HepG2 (cell line): ENCODE measurements around the gene FAS. TPM values are rescaled to one million over a fixed set of nuclear protein-coding genes. Genes with fewer than 3 reads are reported as not detected.

ENCODE experiments used
- ATAC-seq: fragments of 200-7000 bp; cut with Tn5 transposase; 3 replicates; pipeline ENCODE4 v1.9.1; 2020; ENCODE audit warnings: mild to moderate bottlenecking, moderate library complexity
- BruUV-seq: library from RNA; stranded (reverse); fragments of 400-500 nt; replicated peaks from 2 replicates; lab custom pipeline; 2021; lab: Mats Ljungman, UMichigan
- CTCF ChIA-PET: fragments of 300-600 bp; formaldehyde crosslinking; extraction: SDS; loops from one replicate; lab custom pipeline; 2021; ENCODE audit warnings: low total read pairs, inconsistent platforms, low intra/inter-chr PET ratio; lab: Yijun Ruan, JAX
- POLR2A ChIA-PET: fragments of 350-600 bp; sonication (Branson Sonifier 250); formaldehyde crosslinking; loops from one replicate; lab custom pipeline; 2020; ENCODE audit warnings: antibody characterized with exemption, inconsistent platforms; lab: Yijun Ruan, JAX
- DNase-seq: peaks from one replicate; pipeline ENCODE4 v3.0.0-alpha.2; 2015; ENCODE audit warnings: low spot score
- FAIRE-seq: peaks from 3 replicates; lab custom pipeline; 2011; peaks lifted over from hg19 to GRCh38; lab: Jason Lieb, UNC
- H2AFZ ChIP-seq: one replicate; pipeline ENCODE4 v1.6.1; 2011; ENCODE audit warnings: low read length, inconsistent platforms
- H3K27ac ChIP-seq: fragments of 300-600 bp; 3 replicates; pipeline ENCODE4 v1.8.0; 2011; ENCODE audit warnings: mixed run types, mild to moderate bottlenecking, mixed read lengths, low read length, inconsistent platforms; ENCODE audit not compliant: insufficient read depth; ENCODE audit errors: extremely low read length
- H3K27me3 ChIP-seq, 2 experiments: fragments of 200-600 bp in 1 of 2; 2 replicates in 1 of 2; 3 replicates in 1 of 2; pipeline versions ENCODE4 v1.6.0 to v1.8.0; 2011; ENCODE audit warnings: low read length in 2 of 2, mild to moderate bottlenecking in 2 of 2, moderate library complexity in 2 of 2, inconsistent platforms in 1 of 2; ENCODE audit not compliant: insufficient read depth in 2 of 2, control insufficient read depth in 1 of 2
- H3K36me3 ChIP-seq, 2 experiments: fragments of 200-600 bp in 1 of 2; replicated peaks in 1 of 2; 2 replicates in 1 of 2; 3 replicates in 1 of 2; pipeline versions ENCODE4 v1.5.1 to v1.8.0; 2011; ENCODE audit warnings: low read length in 2 of 2, inconsistent platforms in 1 of 2; ENCODE audit not compliant: insufficient read depth in 2 of 2, control insufficient read depth in 1 of 2
- H3K4me1 ChIP-seq: 2 replicates; pipeline ENCODE4 v1.5.1; 2012; ENCODE audit warnings: low read length, inconsistent platforms; ENCODE audit not compliant: insufficient read depth
- H3K4me2 ChIP-seq: 2 replicates; pipeline ENCODE4 v1.6.0; 2011; ENCODE audit warnings: low read depth, low read length, inconsistent platforms
- H3K4me3 ChIP-seq, 3 experiments: fragments of 200-600 bp in 1 of 3; sonication (generic), shearing (Covaris generic) in 1 of 3; replicated peaks in 1 of 3; 2 replicates each; pipeline ENCODE4 v1.5.1; 2011 to 2016; ENCODE audit warnings: low read length in 3 of 3, inconsistent platforms in 2 of 3, low read depth in 2 of 3, mild to moderate bottlenecking in 2 of 3, control low read depth in 1 of 3, mixed read lengths in 1 of 3; ENCODE audit not compliant: insufficient read depth in 1 of 3
- H3K79me2 ChIP-seq: one replicate; pipeline ENCODE4 v1.6.1; 2011; ENCODE audit warnings: low read length, inconsistent platforms; ENCODE audit not compliant: insufficient read depth
- H3K9ac ChIP-seq: 2 replicates; pipeline ENCODE4 v1.6.0; 2011; ENCODE audit warnings: mild to moderate bottlenecking, low read depth, low read length, inconsistent platforms; ENCODE audit not compliant: insufficient read depth
- H3K9me3 ChIP-seq: 2 replicates; pipeline ENCODE4 v1.5.1; 2012; ENCODE audit warnings: mild to moderate bottlenecking, low read length
- H4K20me1 ChIP-seq: 2 replicates; pipeline ENCODE4 v1.6.0; 2011; ENCODE audit warnings: inconsistent platforms, mild to moderate bottlenecking, low read length, moderate library complexity; ENCODE audit not compliant: insufficient read depth
- ATM ChIP-seq: fragments of 450-650 bp; IDR thresholded peaks from 2 replicates; pipeline ENCODE4 v1.7.1; 2017; ENCODE audit warnings: mild to moderate bottlenecking, borderline replicate concordance
- FOXA1 ChIP-seq, 2 experiments: fragments of 450-650 bp in 1 of 2; sonication (generic) in 1 of 2; formaldehyde crosslinking in 1 of 2; IDR thresholded peaks; 2 replicates each; pipeline versions ENCODE4 v1.4.0 to v1.6.1; 2016 to 2020; ENCODE audit warnings: missing genetic modification reagents in 1 of 2
- KLF13 ChIP-seq: sonication (generic); formaldehyde crosslinking; IDR thresholded peaks from 2 replicates; pipeline ENCODE4 v1.4.0; 2020; ENCODE audit warnings: mild to moderate bottlenecking, missing genetic modification reagents
- TERF1 ChIP-seq: sonication (generic); formaldehyde crosslinking; IDR thresholded peaks from 2 replicates; pipeline ENCODE4 v1.8.0; 2022; ENCODE audit warnings: mild to moderate bottlenecking, missing genetic modification reagents, moderate library complexity
- THRA ChIP-seq: sonication (generic); formaldehyde crosslinking; IDR thresholded peaks from 2 replicates; pipeline ENCODE4 v1.4.0; 2020; ENCODE audit warnings: missing genetic modification reagents, borderline replicate concordance
- ZBTB2 ChIP-seq: sonication (generic); formaldehyde crosslinking; IDR thresholded peaks from 2 replicates; pipeline ENCODE4 v1.8.0; 2022; ENCODE audit warnings: low read depth, missing genetic modification reagents
- ZNF660 ChIP-seq: sonication (generic); formaldehyde crosslinking; IDR thresholded peaks from 2 replicates; pipeline ENCODE4 v1.5.1; 2020; ENCODE audit warnings: mild to moderate bottlenecking, low read depth, missing genetic modification reagents, borderline replicate concordance
- ZNF776 ChIP-seq: sonication (generic); formaldehyde crosslinking; IDR thresholded peaks from 2 replicates; pipeline ENCODE4 v1.4.0; 2020; ENCODE audit warnings: mild to moderate bottlenecking, missing genetic modification reagents
- WGBS: methylation state at CpG from one replicate; pipeline ENCODE4 v1.1.6; 2017; ENCODE audit warnings: low lambda C conversion rate; 5-methylcytosine and 5-hydroxymethylcytosine counted together
- in situ Hi-C: cut with HindIII; loops from 2 replicates; pipeline ENCODE4 v1.10.0; 2017; ENCODE audit warnings: low pct_unique_long_range_greater_than_20kb; ENCODE audit not compliant: extremely low pct_ligation_motif_present
- intact Hi-C: fragments of 100-400 bp; cut with micrococcal nuclease; formaldehyde crosslinking; loops from one replicate; pipeline ENCODE4 v1.10.0; 2022; ENCODE audit not compliant: unreplicated experiment
- polyA plus RNA-seq, 8 experiments: library from polyadenylated mRNA; depleted of rRNA in 3 of 8; stranded (reverse) in 7 of 8; unstranded in 1 of 8; fragments of >200 nt; fragmentation: Illumina TruSeq in 4 of 8; extraction: Trizol in 4 of 8; gene quantifications; 2 replicates each; pipeline versions ENCODE4 v1.2.1 to v1.2.3, GENCODE V29; 2011 to 2016; ENCODE audit warnings: low read depth in 4 of 8, missing spikeins in 1 of 8, mixed read lengths in 1 of 8; ENCODE audit not compliant: insufficient read depth in 1 of 8
- total RNA-seq, 5 experiments: library from RNA; depleted of rRNA; stranded (reverse); fragments of >200 nt; fragmentation: Illumina TruSeq; extraction: Trizol; gene quantifications; 2 replicates each; pipeline ENCODE4 v1.2.3, GENCODE V29; 2016; ENCODE audit warnings: low read depth in 1 of 5
- TF ChIP-seq, protein P1 (sequence below): sonication (generic); formaldehyde crosslinking; IDR thresholded peaks from 2 replicates; pipeline ENCODE4 v1.4.0; 2020; ENCODE audit warnings: missing genetic modification reagents, mild to moderate bottlenecking, borderline replicate concordance

Gene FAS
- total and polyA plus RNA-seq, 2 of the 13 experiments (the other 11 are each of a cell fraction or from before 2014, with no cell fraction given), result 5.9 to 17.9 TPM

- intact Hi-C loops, result no loop called here
Observed at GRCh38 chr10:88946200-88946599, 44.4 kb upstream of the FAS start.

DNA sequence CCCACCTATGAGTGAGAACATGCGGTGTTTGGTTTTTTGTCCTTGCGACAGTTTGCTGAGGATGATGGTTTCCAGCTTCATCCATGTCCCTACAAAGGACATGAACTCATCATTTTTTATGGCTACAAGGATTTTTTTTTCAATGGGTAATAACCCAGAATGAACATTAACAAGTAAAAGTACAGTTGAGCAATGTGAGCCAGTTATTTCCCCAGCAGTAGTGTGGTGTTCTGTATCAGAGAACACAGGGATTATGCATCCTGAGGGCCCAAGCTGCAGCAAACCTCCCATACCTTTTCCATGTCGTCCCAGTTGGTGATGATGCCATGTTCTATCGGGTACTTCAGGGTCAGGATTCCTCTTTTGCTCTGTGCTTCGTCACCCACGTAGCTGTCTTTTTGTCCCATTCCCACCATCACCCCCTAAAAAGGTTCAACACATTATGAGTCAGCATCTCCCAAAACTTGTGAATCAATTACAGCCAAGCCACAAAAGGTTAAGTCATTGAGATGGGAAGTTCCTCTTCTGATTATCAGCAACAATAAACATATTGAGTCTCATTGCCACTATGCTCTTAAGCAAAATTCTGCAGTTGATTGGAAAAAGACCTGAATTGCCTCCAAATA lies 43.5 kb upstream of the FAS start:
- intact Hi-C loops, result no loop called here
- H3K27me3 ChIP-seq, result no peaks in the 10 kb centered on the region
- ATAC-seq, result no peak
- no TSS peak for BruUV-seq
- no peak for FAIRE-seq
- H3K9me3 ChIP-seq, result no peaks in the 10 kb centered on the region
- H3K4me3 ChIP-seq, result no peak overlapping the region
- H3K27ac ChIP-seq, result no peak overlapping the region
- ChIA-PET CTCF (no interaction called here), POLR2A (no interaction called here)
- H3K9ac ChIP-seq, result no peak overlapping the region
- no peaks in the 10 kb centered on the region for H3K4me1 ChIP-seq
- in situ Hi-C loops, result no loop called here
- H2AFZ ChIP-seq, result no peak overlapping the region
- no peak overlapping the region for H3K4me2 ChIP-seq
- H4K20me1 ChIP-seq, result no peaks in the 10 kb centered on the region
- H3K79me2 ChIP-seq, result no peaks in the 10 kb centered on the region
- 96% methylated on average over 6 of the region's 6 CpGs for WGBS
- no peak for DNase-seq
- no peaks in the 10 kb centered on the region for H3K36me3 ChIP-seq
- TF ChIP-seq THRA (CRISPR knock-in tag) (no peak), FOXA1 (IDR thresholded peaks at IDR 0.05) (no peak), FOXA1 (CRISPR knock-in tag; IDR thresholded peaks at IDR 0.05) (no peak), ZNF776 (no peak), KLF13 (CRISPR knock-in tag) (no peak), ATM (no peak), TERF1 (CRISPR knock-in tag) (no peak), ZBTB2 (CRISPR knock-in tag) (no peak), ZNF660 (CRISPR knock-in tag) (no peak)

More at GRCh38 chr10:88946200-88946599, 44.4 kb upstream of the FAS start:
- no TSS peak for BruUV-seq
- Histone ChIP-seq H3K9me3 (no peaks in the 10 kb centered on the region), H3K36me3 (0 out of 5 replicates have a peak, but pooled peaks cover 1 to 3% of the 10 kb centered on the region in 2 experiments), H3K4me3 (no peak overlapping the region), H3K27me3 (no peaks in the 10 kb centered on the region), H3K9ac (no peak overlapping the region), H3K27ac (no peak overlapping the region), H2AFZ (no peak overlapping the region), H3K4me2 (no peak overlapping the region), H4K20me1 (no peaks in the 10 kb centered on the region), H3K79me2 (no peaks in the 10 kb centered on the region), H3K4me1 (no peaks in the 10 kb centered on the region)
- FAIRE-seq (no peak), DNase-seq (no peak), ATAC-seq (no peak)
- WGBS, result 92% methylated on average over 1 of the region's 1 CpG
- ChIA-PET POLR2A (no interaction called here), CTCF (no interaction called here)
- in situ Hi-C loops, result no loop called here
- TF ChIP-seq, protein P1, sequence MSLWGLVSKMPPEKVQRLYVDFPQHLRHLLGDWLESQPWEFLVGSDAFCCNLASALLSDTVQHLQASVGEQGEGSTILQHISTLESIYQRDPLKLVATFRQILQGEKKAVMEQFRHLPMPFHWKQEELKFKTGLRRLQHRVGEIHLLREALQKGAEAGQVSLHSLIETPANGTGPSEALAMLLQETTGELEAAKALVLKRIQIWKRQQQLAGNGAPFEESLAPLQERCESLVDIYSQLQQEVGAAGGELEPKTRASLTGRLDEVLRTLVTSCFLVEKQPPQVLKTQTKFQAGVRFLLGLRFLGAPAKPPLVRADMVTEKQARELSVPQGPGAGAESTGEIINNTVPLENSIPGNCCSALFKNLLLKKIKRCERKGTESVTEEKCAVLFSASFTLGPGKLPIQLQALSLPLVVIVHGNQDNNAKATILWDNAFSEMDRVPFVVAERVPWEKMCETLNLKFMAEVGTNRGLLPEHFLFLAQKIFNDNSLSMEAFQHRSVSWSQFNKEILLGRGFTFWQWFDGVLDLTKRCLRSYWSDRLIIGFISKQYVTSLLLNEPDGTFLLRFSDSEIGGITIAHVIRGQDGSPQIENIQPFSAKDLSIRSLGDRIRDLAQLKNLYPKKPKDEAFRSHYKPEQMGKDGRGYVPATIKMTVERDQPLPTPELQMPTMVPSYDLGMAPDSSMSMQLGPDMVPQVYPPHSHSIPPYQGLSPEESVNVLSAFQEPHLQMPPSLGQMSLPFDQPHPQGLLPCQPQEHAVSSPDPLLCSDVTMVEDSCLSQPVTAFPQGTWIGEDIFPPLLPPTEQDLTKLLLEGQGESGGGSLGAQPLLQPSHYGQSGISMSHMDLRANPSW (CRISPR knock-in tag), result no peak
